SKM-1 (cell line): ENCODE measurements around the gene SCFD2.

ENCODE experiments used
- DNase-seq: peaks from one replicate; lab custom pipeline; 2025; ENCODE audit not compliant: unreplicated experiment; lab: John Stamatoyannopoulos, UW

Gene SCFD2

DNA sequence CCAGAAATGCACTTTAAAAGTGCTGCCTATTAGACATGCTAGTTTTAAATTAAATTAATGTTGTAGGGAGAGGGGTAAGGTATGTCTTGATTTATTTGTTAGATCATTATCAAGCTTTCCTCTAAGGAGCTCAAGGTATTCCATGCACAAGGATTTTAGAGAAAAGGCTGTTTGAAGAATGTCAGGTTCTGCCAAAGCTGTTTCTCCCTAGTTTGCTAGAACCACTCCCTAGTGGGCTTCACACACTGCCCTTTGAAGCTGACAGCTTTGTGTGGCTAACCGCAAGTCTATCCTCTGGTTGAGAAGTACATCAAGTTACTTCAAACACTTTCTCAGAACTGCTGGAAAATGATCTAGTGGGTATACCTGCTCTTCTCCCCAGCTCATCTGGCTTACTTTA, 471.4 kb downstream of the SCFD2 start:
- DNase-seq, result no peak

GRCh38 chr4:52892880-52893279, 473.0 kb downstream of the SCFD2 start:
- no peak for DNase-seq

- no peak for DNase-seq
Observed at GRCh38 chr4:52891743-52892142, 474.1 kb downstream of the SCFD2 start.

DNA sequence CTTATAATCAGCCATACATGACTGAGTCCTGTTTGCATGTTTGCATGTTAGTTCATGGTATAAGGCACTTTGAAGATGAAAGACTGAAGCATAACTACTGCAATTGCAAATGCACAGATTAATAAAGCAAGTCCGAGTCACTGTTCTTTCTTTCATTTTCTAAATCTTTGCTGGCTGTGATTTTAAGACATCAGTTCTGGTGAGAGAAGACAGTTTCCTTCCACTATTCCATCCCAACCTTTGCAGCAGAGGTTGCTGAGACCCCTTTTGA, 475.4 kb downstream of the SCFD2 start:
- DNase-seq, result no peak

DNA sequence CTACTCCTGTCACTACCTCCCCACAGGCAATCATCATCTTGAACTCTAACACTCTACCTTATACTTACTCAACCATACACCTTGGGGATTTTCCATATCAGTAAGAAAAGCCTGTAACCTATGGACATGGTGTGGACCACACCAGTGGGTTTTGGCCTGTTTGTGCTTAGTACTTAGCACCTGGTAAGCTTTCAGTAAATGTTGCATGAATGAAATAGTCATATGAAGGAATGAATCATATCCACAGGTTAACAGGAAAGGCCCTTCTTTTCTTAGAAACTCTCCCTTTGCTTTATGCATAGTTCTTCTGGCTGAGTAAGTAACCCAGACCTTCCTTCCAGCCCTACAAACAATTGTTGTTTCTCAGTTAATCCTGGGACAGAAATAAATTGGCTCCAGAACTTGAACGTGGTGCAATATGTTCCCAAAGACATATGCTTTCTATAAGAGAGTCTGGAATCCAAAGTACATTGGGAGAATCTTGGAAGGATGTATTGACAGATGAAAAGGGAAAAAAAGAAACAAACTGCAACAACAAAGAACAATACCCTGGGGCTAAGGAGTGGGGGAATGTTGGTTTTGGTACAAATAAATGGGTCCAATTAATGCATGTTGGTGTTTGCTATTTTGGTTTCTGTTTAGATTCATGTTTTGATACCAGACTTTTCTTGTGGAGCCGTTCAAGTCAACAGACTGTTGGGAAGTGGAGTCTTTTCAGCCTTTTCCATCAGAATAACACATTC, 475.9 kb downstream of the SCFD2 start:
- no peak for DNase-seq

DNA sequence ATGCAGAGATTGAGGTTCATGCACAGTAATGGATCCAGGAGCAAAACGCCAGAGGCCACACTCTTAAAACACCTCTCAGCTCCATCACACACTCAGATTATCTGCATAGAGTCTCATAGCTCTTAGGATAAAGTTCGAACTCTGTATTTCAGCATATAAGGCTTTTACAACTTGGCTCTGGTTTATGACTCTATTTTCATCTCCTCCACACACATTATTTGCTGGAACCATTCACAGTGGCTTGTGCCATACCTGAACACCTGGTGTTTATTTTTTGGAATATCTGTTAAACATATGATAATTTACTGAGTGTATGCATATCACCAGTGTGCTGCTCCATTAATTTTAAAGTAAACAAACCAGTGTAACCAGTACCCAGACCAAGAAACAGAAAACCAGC, 476.5 kb downstream of the SCFD2 start:
- DNase-seq, result no peak

DNA sequence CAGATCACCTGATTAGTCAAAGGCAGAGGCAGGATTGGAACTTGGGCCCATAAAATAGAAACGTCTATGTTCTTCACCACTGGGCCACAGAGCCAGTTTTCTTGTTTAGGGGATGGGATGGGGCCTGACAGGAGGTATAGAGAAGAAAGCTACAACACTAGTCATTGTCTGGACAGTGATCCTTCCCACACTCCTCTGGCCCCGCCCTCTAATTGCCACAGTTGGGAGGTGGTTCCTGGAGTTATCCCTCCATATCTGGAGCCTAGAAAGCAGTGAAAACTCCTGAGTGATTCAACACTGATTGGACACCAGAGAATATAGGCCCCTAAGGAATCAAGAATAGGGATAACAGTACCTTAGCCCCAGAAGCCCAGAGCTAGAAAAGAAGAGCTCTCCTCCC, 480.9 kb downstream of the SCFD2 start:
- no peak for DNase-seq

GRCh38 chr4:52883707-52884669, 481.9 kb downstream of the SCFD2 start:
- no peak for DNase-seq

DNA sequence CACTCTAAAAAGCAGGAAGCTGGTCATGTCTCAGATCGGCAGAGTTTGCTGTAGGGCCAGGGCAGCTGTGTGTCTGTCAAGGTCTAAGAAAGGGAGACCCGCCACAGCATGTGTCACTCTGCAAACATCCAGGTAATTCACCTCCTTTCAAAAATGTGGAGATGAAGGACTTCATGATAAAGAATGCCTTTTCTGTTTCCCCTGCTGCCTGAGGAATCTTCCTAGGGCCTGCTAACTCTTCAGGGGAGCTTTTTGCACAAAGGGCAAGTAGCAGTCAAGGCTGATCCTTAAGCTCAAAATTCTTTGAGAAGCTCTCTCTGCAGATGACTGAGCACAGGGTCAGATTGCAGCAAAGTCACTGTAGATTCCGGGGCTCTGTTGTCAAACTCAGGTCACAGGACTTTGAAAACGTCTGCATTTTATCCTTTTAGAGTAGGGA, 482.7 kb downstream of the SCFD2 start:
- DNase-seq, result no peak

- no peak for DNase-seq
Observed at GRCh38 chr4:52880994-52881393, 484.9 kb downstream of the SCFD2 start.

DNA sequence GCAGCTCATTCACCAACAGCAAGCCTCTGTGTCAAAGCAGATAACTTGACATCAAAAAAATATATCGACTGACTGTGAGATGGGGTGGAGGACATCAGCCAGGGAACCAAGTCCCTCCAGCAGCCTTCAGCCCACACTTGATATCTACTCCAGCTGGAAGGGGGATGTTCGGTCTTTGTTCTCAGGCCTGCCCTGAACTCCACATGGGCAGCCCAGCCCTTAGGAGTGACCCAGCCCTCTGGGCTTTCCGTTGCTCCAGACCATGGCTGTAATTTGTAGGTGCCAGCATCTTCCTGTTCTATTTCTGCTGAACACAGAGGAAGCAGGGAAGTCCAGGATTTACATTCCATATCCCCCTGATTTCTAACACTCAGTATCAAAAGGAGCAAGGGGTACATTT, 486.4 kb downstream of the SCFD2 start:
- DNase-seq, result no peak

DNA sequence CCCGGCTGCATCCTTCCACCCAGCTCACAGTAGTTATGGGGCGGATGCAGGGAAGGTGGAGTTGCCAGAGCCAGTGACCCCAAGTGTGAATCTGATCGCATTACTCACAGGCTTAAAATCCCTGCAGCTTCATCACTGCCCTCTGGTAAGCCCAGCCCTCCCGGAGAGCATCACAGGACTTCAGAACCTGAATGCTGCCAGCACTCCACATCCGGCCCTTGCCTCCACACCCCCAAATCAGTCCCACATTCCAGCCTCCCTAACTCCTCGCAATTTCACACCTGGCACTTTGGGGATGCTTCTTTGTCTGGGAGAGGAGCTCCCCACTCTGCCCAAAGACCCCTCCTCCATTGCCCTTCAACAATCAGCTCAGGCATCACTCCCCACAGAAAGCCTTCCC, 488.2 kb downstream of the SCFD2 start:
- DNase-seq, result no peak

- no peak for DNase-seq
Observed at GRCh38 chr4:52877036-52877435, 488.8 kb downstream of the SCFD2 start.

- DNase-seq, result no peak
Observed at GRCh38 chr4:52876069-52876468, 489.8 kb downstream of the SCFD2 start.

- no peak for DNase-seq
Observed at GRCh38 chr4:52874948-52875347, 490.9 kb downstream of the SCFD2 start.

DNA sequence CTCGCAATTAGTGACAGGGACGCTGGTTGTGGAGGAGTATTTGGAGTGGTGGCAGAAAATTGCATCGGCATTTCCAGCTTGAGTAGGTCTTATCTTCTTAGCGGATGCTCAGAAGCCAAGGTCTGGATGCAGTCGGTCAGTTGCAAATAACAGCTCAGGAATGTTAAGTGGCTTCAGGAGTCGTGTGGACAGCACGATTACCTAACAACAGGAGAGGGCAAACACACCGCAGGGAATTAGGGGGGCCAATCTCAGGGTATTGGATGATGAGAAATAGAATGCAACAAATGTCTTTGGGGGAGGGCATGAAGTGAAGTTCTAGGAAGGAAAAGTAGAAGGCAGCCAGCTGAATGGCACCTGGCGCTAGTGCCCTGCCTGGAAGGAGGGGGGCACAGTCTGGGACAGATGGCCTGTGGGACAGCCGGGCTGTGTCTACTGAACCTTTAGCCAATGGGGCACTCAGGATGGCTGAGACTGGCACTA, 492.0 kb downstream of the SCFD2 start:
- DNase-seq, result no peak

GRCh38 chr4:52873191-52873590, 492.7 kb downstream of the SCFD2 start:
- DNase-seq, result no peak

DNA sequence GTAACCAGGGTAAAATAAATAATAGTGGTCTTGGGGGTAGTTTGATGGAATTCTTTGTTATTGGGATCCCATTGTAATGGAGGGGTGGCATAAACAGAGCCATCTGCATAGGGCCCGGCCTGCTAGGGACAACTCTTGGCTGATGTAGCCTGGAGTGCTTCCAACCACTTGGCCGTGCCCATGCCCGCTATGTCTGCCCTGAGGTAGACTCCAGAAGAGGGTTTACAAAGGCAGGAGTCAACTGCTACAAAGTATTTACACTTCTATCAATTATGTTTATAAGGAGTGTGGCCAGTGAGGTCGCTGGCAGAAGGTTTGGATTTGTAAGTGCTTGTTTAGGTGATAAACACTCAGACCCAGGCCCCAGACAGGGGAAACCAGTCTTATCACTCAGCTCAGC, 495.6 kb downstream of the SCFD2 start:
- no peak for DNase-seq

DNA sequence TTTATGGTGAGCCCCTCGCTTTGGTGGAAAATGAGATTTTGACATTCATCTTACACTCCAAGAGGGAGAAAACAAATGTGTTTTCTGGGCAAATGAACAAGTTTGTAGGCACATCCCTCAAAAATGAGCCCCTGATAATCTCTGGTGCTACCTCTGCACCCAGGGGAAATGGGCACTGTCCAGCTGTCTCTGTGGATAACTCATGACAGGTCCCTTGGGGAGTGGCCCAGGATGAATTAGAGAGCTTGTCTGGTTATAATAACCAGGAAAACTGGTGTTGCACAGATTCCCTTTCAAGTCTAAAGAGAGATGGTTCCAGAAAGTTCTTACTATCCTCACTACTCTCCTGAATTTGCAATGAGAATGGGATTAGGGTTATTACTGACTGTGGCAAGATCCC, 496.2 kb downstream of the SCFD2 start:
- no peak for DNase-seq

- DNase-seq, result no peak
Observed at GRCh38 chr4:52869196-52869595, 496.7 kb downstream of the SCFD2 start.

DNA sequence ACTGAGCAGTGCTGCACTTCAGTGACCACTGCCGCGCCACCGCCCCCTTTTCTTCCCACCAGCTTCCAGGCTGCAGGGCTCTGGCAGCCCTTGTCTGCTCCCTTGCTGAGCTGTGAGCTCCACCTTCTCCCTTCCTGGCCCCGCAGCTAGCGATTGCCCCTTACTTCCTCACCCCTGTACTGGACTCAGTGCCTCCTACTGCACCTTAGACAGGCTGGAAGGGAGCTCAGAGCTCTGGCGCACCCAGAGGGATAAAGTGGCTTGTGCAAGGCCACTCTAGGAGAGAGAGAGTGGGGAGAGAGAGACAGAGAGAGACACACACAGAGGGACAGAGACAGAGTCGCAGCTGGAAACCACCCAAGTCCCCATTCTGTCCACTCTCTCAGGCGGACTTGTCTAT, 497.7 kb downstream of the SCFD2 start:
- DNase-seq, result no peak

DNA sequence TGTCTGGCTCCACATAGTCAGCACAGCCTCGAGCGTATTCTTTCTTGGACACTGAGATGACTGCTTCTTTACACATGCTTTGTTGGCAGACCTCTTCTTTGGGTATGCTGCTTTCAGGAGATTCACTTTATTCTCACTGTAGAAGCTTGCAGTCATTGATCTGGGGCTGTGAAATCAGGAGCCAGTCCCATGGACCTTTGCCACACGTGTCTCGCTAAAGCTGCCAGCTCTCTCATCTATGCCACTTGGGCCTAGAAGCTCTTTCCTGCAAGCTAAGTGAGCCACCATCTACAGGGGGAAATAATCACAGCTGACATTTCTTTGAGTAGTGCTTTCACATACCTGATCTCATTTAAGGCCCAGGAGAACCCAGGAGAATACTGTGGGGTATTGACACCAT, 498.7 kb downstream of the SCFD2 start:
- DNase-seq, result no peak
